Measurements from ENCODE around the gene ACVRL1. TPM values are rescaled to one million over a fixed set of nuclear protein-coding genes. Genes with fewer than 3 reads are reported as not detected.
A peak's percentile ranks its signal among the peaks of the same experiment; 100 is the strongest.

Gene ACVRL1
- total RNA-seq, 2 experiments from 2014 or later, result not detected

DNA sequence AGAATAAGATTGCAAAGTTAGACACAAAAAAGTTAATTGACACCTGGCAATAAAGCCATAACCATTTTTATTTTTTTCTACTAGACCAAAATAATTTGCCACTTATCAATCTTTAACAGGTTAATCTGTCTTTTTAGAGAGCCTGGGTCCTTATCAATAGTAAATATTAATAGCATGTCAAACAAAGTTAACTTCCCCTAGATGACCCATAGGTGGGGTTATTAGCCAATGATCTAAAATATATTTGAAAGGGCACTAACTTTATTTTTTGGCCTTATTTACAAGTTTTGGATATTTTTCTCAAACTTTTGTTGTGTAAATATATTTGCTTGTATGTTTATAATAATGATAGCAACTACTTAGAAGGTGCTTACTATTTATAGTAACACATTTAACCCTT lies 15.5 kb upstream of the ACVRL1 start:
- POLR2A ChIA-PET, result no interaction called here
- ATAC-seq (ENCODE audit: poor library complexity), result no peak

DNA sequence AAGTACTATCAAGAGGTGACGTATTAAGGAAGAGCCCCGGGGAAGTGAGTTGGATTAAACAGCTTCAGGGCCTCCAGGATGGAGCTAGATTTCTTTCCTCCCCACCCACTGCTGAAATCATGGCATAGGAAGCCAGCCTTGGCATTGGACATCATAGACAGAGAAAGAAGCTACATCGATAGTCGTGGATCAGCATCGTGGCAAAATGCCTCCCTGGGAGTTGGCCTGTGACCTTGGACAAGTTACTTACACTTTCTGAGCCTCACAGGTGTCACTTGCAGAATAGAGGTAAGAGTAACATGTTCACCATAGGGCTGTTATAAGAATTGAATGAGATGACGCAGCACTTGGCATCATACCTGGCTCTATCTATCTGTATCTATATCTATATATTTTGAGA lies 13.5 kb upstream of the ACVRL1 start:
- H3K36me3 ChIP-seq (ENCODE audit: insufficient read depth, low read length), result no peaks in the 10 kb centered on the region
- TF ChIP-seq CTCF (IDR thresholded peaks at IDR 0.05), result no peak
- H3K9me3 ChIP-seq (ENCODE audit: control insufficient read depth in 1 of 2, insufficient read depth in 1 of 2, low read length in 2 of 2), result no peaks in the 10 kb centered on the region
- no peak overlapping the region for H3K4me3 ChIP-seq (ENCODE audit: low read length)
- H3K27me3 ChIP-seq (ENCODE audit: control insufficient read depth in 1 of 2, insufficient read depth in 2 of 2, low read length in 2 of 2), result peaks cover 0 to 2% of the 10 kb centered on the region in 2 experiments
- ATAC-seq (ENCODE audit: poor library complexity), result no peak
- DNase-seq, result no peak
- H3K4me1 Mint-ChIP-seq (ENCODE audit: low read depth), result no peaks in the 10 kb centered on the region
- CTCF ChIA-PET, result no interaction called here
- no peak overlapping the region for H3K27ac Mint-ChIP-seq
- POLR2A ChIA-PET, result interaction anchor here (0.8 kb wide), 1 partner anchor 14 kb away, joined by 3 read pairs; no protein-coding TSS in a partner anchor
- no peaks in the 10 kb centered on the region for H3K36me3 Mint-ChIP-seq (ENCODE audit: low read depth)
- no peaks in the 10 kb centered on the region for H3K4me1 ChIP-seq (ENCODE audit: insufficient read depth, low read length)
- no peaks in the 10 kb centered on the region for H3K9me3 Mint-ChIP-seq
- intact Hi-C loops (cut with DNase I, micrococcal nuclease), result no loop called here
- no peak overlapping the region for H3K27ac ChIP-seq (ENCODE audit: low read depth in 1 of 2, low read length in 2 of 2)
- H3K27me3 Mint-ChIP-seq, result peaks cover 10% of the 10 kb centered on the region
- no peak overlapping the region for H3K4me3 Mint-ChIP-seq

More for the DNA sequence above, 15.5 kb upstream of the ACVRL1 start:
- peaks cover 6% of the 10 kb centered on the region for H3K27me3 Mint-ChIP-seq
- CTCF ChIA-PET, result no interaction called here
- Histone ChIP-seq H3K4me3 (ENCODE audit: low read length) (no peak overlapping the region), H3K4me1 (ENCODE audit: insufficient read depth, low read length) (no peaks in the 10 kb centered on the region), H3K36me3 (ENCODE audit: insufficient read depth, low read length) (no peaks in the 10 kb centered on the region), H3K27ac (ENCODE audit: low read depth in 1 of 2, low read length in 2 of 2) (no peak overlapping the region), H3K9me3 (ENCODE audit: control insufficient read depth in 1 of 2, insufficient read depth in 1 of 2, low read length in 2 of 2) (no peaks in the 10 kb centered on the region), H3K27me3 (ENCODE audit: control insufficient read depth in 1 of 2, insufficient read depth in 2 of 2, low read length in 2 of 2) (peaks cover 0 to 2% of the 10 kb centered on the region in 2 experiments)
- intact Hi-C loops (cut with DNase I, micrococcal nuclease), result no loop called here
- peaks cover 4% of the 10 kb centered on the region for H3K4me1 Mint-ChIP-seq (ENCODE audit: low read depth)
- no peak overlapping the region for H3K4me3 Mint-ChIP-seq
- peak in 1 of 14 experiments; percentile 10 for DNase-seq
- H3K36me3 Mint-ChIP-seq (ENCODE audit: low read depth), result no peaks in the 10 kb centered on the region
- TF ChIP-seq CTCF (IDR thresholded peaks at IDR 0.05), result no peak
- H3K9me3 Mint-ChIP-seq, result no peaks in the 10 kb centered on the region
- no peak overlapping the region for H3K27ac Mint-ChIP-seq

GRCh38 chr12:51895378-51896135 lies 11.7 kb upstream of the ACVRL1 start:
- POLR2A ChIA-PET, result no interaction called here
- Histone ChIP-seq H3K27me3 (ENCODE audit: control insufficient read depth in 1 of 2, insufficient read depth in 2 of 2, low read length in 2 of 2) (peaks cover 0 to 2% of the 10 kb centered on the region in 2 experiments), H3K27ac (ENCODE audit: low read depth in 1 of 2, low read length in 2 of 2) (no peak overlapping the region), H3K9me3 (ENCODE audit: control insufficient read depth in 1 of 2, insufficient read depth in 1 of 2, low read length in 2 of 2) (no peaks in the 10 kb centered on the region), H3K36me3 (ENCODE audit: insufficient read depth, low read length) (no peaks in the 10 kb centered on the region), H3K4me1 (ENCODE audit: insufficient read depth, low read length) (no peaks in the 10 kb centered on the region), H3K4me3 (ENCODE audit: low read length) (no peak overlapping the region)
- no peaks in the 10 kb centered on the region for H3K4me1 Mint-ChIP-seq (ENCODE audit: low read depth)
- intact Hi-C loops (cut with DNase I, micrococcal nuclease), result no loop called here
- no peak overlapping the region for H3K4me3 Mint-ChIP-seq
- H3K27me3 Mint-ChIP-seq, result peaks cover 10% of the 10 kb centered on the region
- no peak overlapping the region for H3K27ac Mint-ChIP-seq
- no peaks in the 10 kb centered on the region for H3K36me3 Mint-ChIP-seq (ENCODE audit: low read depth)
- ATAC-seq (ENCODE audit: poor library complexity) (no peak), DNase-seq (no peak)
- H3K9me3 Mint-ChIP-seq, result no peaks in the 10 kb centered on the region
- TF ChIP-seq CTCF (IDR thresholded peaks at IDR 0.05), result no peak
- CTCF ChIA-PET, result no interaction called here

Measured in CD4-positive, alpha-beta T cell (primary cell).